Panc1 (cell line): Measurements from ENCODE around the gene CACNG3. TPM values are rescaled to one million over a fixed set of nuclear protein-coding genes. Genes with fewer than 3 reads are reported as not detected.

ENCODE experiments used
- ATAC-seq: fragments of 200-7000 bp; cut with Tn5 transposase; 2 replicates; pipeline ENCODE4 v1.9.1; 2020; ENCODE audit warnings: mild to moderate bottlenecking, moderate library complexity
- BruUV-seq: library from RNA; stranded (reverse); fragments of 400-500 nt; replicated peaks from 2 replicates; lab custom pipeline; 2021; lab: Mats Ljungman, UMichigan
- CTCF ChIA-PET: fragments of 300-600 bp; sonication (Branson Sonifier 250); formaldehyde crosslinking; loops from one replicate; lab custom pipeline; 2022; ENCODE audit warnings: antibody characterized with exemption; lab: Charles Lee
- POLR2A ChIA-PET: fragments of 300-600 bp; sonication (Branson Sonifier 250); formaldehyde crosslinking; loops from one replicate; lab custom pipeline; 2022; ENCODE audit warnings: antibody characterized with exemption; lab: Charles Lee
- DNase-seq: peaks from one replicate; pipeline ENCODE4 v3.0.0-alpha.2; 2010; ENCODE audit warnings: low read depth, low spot score
- H3K27ac ChIP-seq: 2 replicates; pipeline ENCODE4 v1.5.1; 2011; ENCODE audit warnings: mild to moderate bottlenecking, low read length, inconsistent platforms
- H3K27me3 ChIP-seq: fragments of 200-500 bp; sonication (Bioruptor generic); 2 replicates; pipeline ENCODE4 v1.6.0; 2014; ENCODE audit warnings: low read length, inconsistent platforms; ENCODE audit not compliant: control insufficient read depth, insufficient read depth
- H3K36me3 ChIP-seq: fragments of 200-500 bp; sonication (Bioruptor generic); 2 replicates; pipeline ENCODE4 v1.5.1; 2014; ENCODE audit warnings: inconsistent platforms, mild to moderate bottlenecking, low read length, moderate library complexity; ENCODE audit not compliant: control insufficient read depth, insufficient read depth
- H3K4me1 ChIP-seq: 2 replicates; pipeline ENCODE4 v1.5.1; 2011; ENCODE audit warnings: inconsistent platforms, mild to moderate bottlenecking, low read length, moderate library complexity; ENCODE audit not compliant: control insufficient read depth, insufficient read depth
- H3K4me3 ChIP-seq, 2 experiments: 2 replicates each; pipeline ENCODE4 v1.5.1; 2011 to 2012; ENCODE audit warnings: low read depth in 2 of 2, low read length in 2 of 2, mild to moderate bottlenecking in 2 of 2, inconsistent platforms in 1 of 2, moderate library complexity in 1 of 2
- H3K9me3 ChIP-seq: fragments of 200-500 bp; sonication (Bioruptor generic); 2 replicates; pipeline ENCODE4 v1.5.1; 2014; ENCODE audit warnings: low read depth, mild to moderate bottlenecking, inconsistent platforms, low read length, moderate library complexity; ENCODE audit not compliant: control insufficient read depth, insufficient read depth
- POLR2AphosphoS5 ChIP-seq: IDR thresholded peaks from 2 replicates; pipeline ENCODE4 v1.6.1; 2012; ENCODE audit warnings: mild to moderate bottlenecking, low read depth, low read length, moderate library complexity
- SIN3A ChIP-seq: IDR thresholded peaks from 2 replicates; pipeline ENCODE4 v1.6.1; 2012; ENCODE audit warnings: low read depth, mild to moderate bottlenecking, low read length, moderate library complexity, borderline replicate concordance; ENCODE audit not compliant: insufficient read depth
- TCF7L2 ChIP-seq: IDR thresholded peaks from 2 replicates; pipeline ENCODE4 v1.6.1; 2011; ENCODE audit warnings: mild to moderate bottlenecking, low read depth, low read length, inconsistent platforms
- in situ Hi-C: cut with HindIII; loops from 2 replicates; pipeline ENCODE4 v1.10.0; 2016; ENCODE audit warnings: low sequenced_read_pairs, low pct_unique_long_range_greater_than_20kb
- intact Hi-C: fragments of 100-400 bp; cut with micrococcal nuclease; formaldehyde crosslinking; loops from one replicate; pipeline ENCODE4 v1.10.0; 2022; ENCODE audit not compliant: unreplicated experiment
- total RNA-seq: library from RNA; stranded (reverse); gene quantifications from one replicate; pipeline ENCODE4 v1.2.1, GENCODE V29; 2021; ENCODE audit not compliant: unreplicated experiment
- TF ChIP-seq, protein P1 (sequence below): fragments of 450-650 bp; IDR thresholded peaks from 2 replicates; pipeline ENCODE4 v1.5.1; 2017; ENCODE audit warnings: mild to moderate bottlenecking
- TF ChIP-seq, protein P2 (sequence below), 2 experiments: IDR thresholded peaks; 2 replicates each; pipeline ENCODE4 v1.6.1; 2011 to 2012; ENCODE audit warnings: low read depth in 2 of 2, control low read depth in 1 of 2, low read length in 1 of 2, mild to moderate bottlenecking in 1 of 2, moderate library complexity in 1 of 2; ENCODE audit not compliant: insufficient read depth in 1 of 2

The CACNG3 gene
- total RNA-seq, 1 experiment from 2014 or later = not detected

DNA sequence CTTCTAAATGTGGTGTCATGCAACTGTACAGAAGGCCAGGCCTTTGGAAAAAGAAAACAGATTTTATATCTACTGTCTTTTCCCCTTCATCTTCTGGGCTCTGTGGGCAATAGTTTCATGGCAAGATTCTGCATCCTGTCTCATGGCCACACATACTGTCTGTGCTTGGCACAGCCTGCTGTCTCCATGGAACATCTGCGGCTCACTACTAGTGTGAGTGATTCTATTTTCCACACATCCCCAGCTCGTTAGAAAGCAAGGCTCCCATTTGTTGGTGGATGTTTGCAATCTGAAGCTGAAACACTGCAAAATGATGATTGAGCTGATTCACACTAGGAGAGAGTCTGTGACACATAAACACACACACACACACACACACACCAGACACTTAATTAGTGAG is 32.4 kb downstream of the CACNG3 start:
- no peak overlapping the region for H3K27ac ChIP-seq
- DNase-seq (no peak), ATAC-seq (no peak)
- intact Hi-C loops = no loop called here
- H3K4me3 ChIP-seq = no peak overlapping the region
- peaks cover 7% of the 10 kb centered on the region for H3K27me3 ChIP-seq
- no peaks in the 10 kb centered on the region for H3K4me1 ChIP-seq
- in situ Hi-C loops = no loop called here
- no peak for TF ChIP-seq TCF7L2
- TF ChIP-seq POLR2AphosphoS5 = no peak
- TF ChIP-seq, protein P1, sequence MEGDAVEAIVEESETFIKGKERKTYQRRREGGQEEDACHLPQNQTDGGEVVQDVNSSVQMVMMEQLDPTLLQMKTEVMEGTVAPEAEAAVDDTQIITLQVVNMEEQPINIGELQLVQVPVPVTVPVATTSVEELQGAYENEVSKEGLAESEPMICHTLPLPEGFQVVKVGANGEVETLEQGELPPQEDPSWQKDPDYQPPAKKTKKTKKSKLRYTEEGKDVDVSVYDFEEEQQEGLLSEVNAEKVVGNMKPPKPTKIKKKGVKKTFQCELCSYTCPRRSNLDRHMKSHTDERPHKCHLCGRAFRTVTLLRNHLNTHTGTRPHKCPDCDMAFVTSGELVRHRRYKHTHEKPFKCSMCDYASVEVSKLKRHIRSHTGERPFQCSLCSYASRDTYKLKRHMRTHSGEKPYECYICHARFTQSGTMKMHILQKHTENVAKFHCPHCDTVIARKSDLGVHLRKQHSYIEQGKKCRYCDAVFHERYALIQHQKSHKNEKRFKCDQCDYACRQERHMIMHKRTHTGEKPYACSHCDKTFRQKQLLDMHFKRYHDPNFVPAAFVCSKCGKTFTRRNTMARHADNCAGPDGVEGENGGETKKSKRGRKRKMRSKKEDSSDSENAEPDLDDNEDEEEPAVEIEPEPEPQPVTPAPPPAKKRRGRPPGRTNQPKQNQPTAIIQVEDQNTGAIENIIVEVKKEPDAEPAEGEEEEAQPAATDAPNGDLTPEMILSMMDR = no peak
- TF ChIP-seq, protein P2, sequence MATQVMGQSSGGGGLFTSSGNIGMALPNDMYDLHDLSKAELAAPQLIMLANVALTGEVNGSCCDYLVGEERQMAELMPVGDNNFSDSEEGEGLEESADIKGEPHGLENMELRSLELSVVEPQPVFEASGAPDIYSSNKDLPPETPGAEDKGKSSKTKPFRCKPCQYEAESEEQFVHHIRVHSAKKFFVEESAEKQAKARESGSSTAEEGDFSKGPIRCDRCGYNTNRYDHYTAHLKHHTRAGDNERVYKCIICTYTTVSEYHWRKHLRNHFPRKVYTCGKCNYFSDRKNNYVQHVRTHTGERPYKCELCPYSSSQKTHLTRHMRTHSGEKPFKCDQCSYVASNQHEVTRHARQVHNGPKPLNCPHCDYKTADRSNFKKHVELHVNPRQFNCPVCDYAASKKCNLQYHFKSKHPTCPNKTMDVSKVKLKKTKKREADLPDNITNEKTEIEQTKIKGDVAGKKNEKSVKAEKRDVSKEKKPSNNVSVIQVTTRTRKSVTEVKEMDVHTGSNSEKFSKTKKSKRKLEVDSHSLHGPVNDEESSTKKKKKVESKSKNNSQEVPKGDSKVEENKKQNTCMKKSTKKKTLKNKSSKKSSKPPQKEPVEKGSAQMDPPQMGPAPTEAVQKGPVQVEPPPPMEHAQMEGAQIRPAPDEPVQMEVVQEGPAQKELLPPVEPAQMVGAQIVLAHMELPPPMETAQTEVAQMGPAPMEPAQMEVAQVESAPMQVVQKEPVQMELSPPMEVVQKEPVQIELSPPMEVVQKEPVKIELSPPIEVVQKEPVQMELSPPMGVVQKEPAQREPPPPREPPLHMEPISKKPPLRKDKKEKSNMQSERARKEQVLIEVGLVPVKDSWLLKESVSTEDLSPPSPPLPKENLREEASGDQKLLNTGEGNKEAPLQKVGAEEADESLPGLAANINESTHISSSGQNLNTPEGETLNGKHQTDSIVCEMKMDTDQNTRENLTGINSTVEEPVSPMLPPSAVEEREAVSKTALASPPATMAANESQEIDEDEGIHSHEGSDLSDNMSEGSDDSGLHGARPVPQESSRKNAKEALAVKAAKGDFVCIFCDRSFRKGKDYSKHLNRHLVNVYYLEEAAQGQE (IDR thresholded peaks at IDR 0.05; ENCODE audit: insufficient read depth in 1 of 2, low read depth in 2 of 2, low read length in 1 of 2) = no peak
- no peak for TF ChIP-seq SIN3A
- CTCF ChIA-PET = no interaction called here
- no peaks in the 10 kb centered on the region for H3K36me3 ChIP-seq
- POLR2A ChIA-PET = no interaction called here
- no TSS peak for BruUV-seq
- no peaks in the 10 kb centered on the region for H3K9me3 ChIP-seq

DNA sequence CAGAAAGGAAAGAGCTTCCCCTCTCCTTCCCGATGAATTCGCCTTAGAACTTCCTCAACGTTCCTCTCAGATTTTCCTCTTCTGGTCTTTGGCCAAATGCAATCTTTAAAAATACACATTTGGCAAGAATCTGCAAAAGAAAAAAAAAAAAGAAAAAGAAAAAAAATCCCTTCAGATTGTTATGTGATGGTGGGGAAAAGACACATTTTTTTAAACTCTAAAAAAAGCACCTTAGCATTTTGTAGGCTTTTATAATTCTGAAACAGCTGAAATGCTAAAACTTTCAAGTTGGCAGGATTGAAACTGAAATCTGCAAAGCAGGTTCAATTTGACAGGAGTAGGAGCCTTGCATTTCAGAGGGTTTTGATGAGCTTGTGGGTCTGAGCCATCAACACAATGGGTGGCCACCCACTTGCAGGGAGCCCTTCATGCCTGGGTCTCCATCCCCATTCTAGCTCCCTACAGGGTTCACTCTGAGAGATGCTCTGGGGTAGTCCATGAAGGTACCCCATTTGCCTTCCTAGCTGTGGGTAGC is 33.1 kb downstream of the CACNG3 start:
- Histone ChIP-seq H3K9me3 (no peaks in the 10 kb centered on the region), H3K4me3 (no peak overlapping the region), H3K27me3 (peaks cover 14% of the 10 kb centered on the region), H3K4me1 (no peaks in the 10 kb centered on the region), H3K36me3 (no peaks in the 10 kb centered on the region), H3K27ac (no peak overlapping the region)
- TF ChIP-seq TCF7L2 = no peak
- no peak for TF ChIP-seq SIN3A
- no peak for TF ChIP-seq POLR2AphosphoS5
- TF ChIP-seq, protein P2 (IDR thresholded peaks at IDR 0.05; ENCODE audit: insufficient read depth in 1 of 2, low read depth in 2 of 2, low read length in 1 of 2) = no peak
- TF ChIP-seq, protein P1 = no peak
- no peak for DNase-seq
- CTCF ChIA-PET = no interaction called here
- in situ Hi-C loops (no loop called here), intact Hi-C loops (no loop called here)
- BruUV-seq = no TSS peak
- POLR2A ChIA-PET = no interaction called here
- no peak for ATAC-seq
